DOHH2 (cell line): ENCODE data around the gene MAST1.

Experiments used
- H3F3A ChIP-seq: fragments of 200-600 bp; sonication (generic), shearing (Covaris generic); 2 replicates; pipeline ENCODE4 v1.6.0; 2016; ENCODE audit warnings: antibody characterized with exemption, mild to moderate bottlenecking; ENCODE audit not compliant: control insufficient read depth, insufficient read depth
- H3K27ac ChIP-seq: fragments of 200-600 bp; sonication (generic); 2 replicates; pipeline ENCODE4 v1.5.1; 2014; ENCODE audit warnings: low read depth, mild to moderate bottlenecking, low read length, moderate library complexity
- H3K27me3 ChIP-seq: fragments of 200-600 bp; sonication (generic); 2 replicates; pipeline ENCODE4 v1.6.1; 2014; ENCODE audit warnings: mild to moderate bottlenecking, low read length, mixed read lengths; ENCODE audit not compliant: control insufficient read depth
- H3K36me3 ChIP-seq: fragments of 200-600 bp; sonication (generic); 2 replicates; pipeline ENCODE4 v1.6.1; 2014; ENCODE audit warnings: mild to moderate bottlenecking, low read length, moderate library complexity, mixed read lengths; ENCODE audit not compliant: control insufficient read depth
- H3K4me1 ChIP-seq: fragments of 200-600 bp; sonication (generic); 2 replicates; pipeline ENCODE4 v1.6.1; 2014; ENCODE audit warnings: mild to moderate bottlenecking, low read length, mixed read lengths; ENCODE audit not compliant: control insufficient read depth
- H3K4me2 ChIP-seq: fragments of 200-600 bp; sonication (generic); 2 replicates; pipeline ENCODE4 v1.6.0; 2014; ENCODE audit warnings: mild to moderate bottlenecking, low read length, moderate library complexity
- H3K4me3 ChIP-seq: fragments of 200-600 bp; sonication (generic); 2 replicates; pipeline ENCODE4 v1.5.1; 2014; ENCODE audit warnings: mild to moderate bottlenecking, low read length, mixed read lengths
- H3K79me2 ChIP-seq: fragments of 200-600 bp; sonication (generic); 2 replicates; pipeline ENCODE4 v1.6.1; 2014; ENCODE audit warnings: mild to moderate bottlenecking, low read length, mixed read lengths; ENCODE audit not compliant: control insufficient read depth
- H3K9me2 ChIP-seq: fragments of 200-600 bp; sonication (generic); replicated peaks from 2 replicates; pipeline ENCODE4 v1.6.1; 2014; ENCODE audit warnings: mild to moderate bottlenecking, low read length, mixed read lengths; ENCODE audit not compliant: control insufficient read depth
- H3K9me3 ChIP-seq: fragments of 200-600 bp; sonication (generic); 2 replicates; pipeline ENCODE4 v1.6.1; 2014; ENCODE audit warnings: antibody characterized with exemption, low read length, mixed read lengths; ENCODE audit not compliant: control insufficient read depth, insufficient read depth
- H4K20me1 ChIP-seq: fragments of 200-600 bp; sonication (generic); 2 replicates; pipeline ENCODE4 v1.6.0; 2014; ENCODE audit warnings: low read depth, mild to moderate bottlenecking, antibody characterized with exemption, low read length, moderate library complexity; ENCODE audit not compliant: control insufficient read depth, insufficient read depth
- EZH2phosphoT487 ChIP-seq: fragments of 200-600 bp; sonication (generic); IDR thresholded peaks from 2 replicates; pipeline ENCODE4 v1.6.1; 2017; ENCODE audit warnings: borderline replicate concordance, mild to moderate bottlenecking, antibody characterized with exemption, low read length, moderate library complexity, mixed read lengths
- TF ChIP-seq, protein P1 (sequence below): fragments of 200-600 bp; sonication (generic); IDR thresholded peaks from one replicate; pipeline ENCODE4 v1.5.1; 2014; ENCODE audit warnings: antibody characterized with exemption, mild to moderate bottlenecking, low read depth, low read length; ENCODE audit not compliant: poor library complexity, severe bottlenecking

MAST1 gene

DNA sequence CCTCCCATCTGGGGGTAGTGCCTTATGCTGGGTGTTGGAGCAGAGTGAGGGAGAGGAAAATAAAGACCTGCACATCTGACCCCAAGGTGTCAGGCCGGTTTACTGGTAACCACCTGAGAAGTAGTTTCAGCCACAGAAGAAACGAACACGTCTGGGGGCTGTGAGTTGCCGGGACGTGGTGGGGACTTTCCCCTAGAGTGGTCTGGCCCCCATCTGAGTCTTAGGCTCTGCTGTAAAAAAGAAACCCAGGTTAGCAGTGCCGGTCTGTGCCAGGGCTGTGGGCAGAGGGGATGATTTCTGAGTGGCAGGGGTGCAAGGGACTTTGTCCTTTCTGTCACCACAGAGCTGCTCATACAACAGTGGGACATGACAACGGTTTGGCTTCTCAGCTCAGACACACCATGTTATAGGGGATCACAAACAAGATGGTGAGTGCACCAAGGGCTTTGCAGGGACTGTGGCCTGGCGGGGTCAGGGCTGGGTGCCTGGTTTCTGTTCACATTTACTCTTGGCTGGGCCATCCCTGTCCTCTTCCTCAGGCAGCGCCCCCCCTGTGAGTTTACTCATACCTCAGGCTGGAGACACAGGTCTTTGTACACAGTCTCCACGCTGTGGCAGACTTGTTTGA, 61.7 kb downstream of the MAST1 start:
- Histone ChIP-seq H3K27me3 (no peaks in the 10 kb centered on the region), H3F3A (no peaks in the 10 kb centered on the region), H3K9me3 (no peaks in the 10 kb centered on the region), H3K4me2 (no peak overlapping the region), H3K4me1 (no peaks in the 10 kb centered on the region), H3K27ac (no peak overlapping the region), H3K79me2 (no peaks in the 10 kb centered on the region), H3K4me3 (no peak overlapping the region), H3K9me2 (no peaks in the 10 kb centered on the region), H3K36me3 (peaks cover 24% of the 10 kb centered on the region), H4K20me1 (0 out of 2 replicates have a peak, but pooled peaks cover 2% of the 10 kb centered on the region)
- no peak for TF ChIP-seq EZH2phosphoT487
- TF ChIP-seq, protein P1, sequence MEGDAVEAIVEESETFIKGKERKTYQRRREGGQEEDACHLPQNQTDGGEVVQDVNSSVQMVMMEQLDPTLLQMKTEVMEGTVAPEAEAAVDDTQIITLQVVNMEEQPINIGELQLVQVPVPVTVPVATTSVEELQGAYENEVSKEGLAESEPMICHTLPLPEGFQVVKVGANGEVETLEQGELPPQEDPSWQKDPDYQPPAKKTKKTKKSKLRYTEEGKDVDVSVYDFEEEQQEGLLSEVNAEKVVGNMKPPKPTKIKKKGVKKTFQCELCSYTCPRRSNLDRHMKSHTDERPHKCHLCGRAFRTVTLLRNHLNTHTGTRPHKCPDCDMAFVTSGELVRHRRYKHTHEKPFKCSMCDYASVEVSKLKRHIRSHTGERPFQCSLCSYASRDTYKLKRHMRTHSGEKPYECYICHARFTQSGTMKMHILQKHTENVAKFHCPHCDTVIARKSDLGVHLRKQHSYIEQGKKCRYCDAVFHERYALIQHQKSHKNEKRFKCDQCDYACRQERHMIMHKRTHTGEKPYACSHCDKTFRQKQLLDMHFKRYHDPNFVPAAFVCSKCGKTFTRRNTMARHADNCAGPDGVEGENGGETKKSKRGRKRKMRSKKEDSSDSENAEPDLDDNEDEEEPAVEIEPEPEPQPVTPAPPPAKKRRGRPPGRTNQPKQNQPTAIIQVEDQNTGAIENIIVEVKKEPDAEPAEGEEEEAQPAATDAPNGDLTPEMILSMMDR, result no peak

DNA sequence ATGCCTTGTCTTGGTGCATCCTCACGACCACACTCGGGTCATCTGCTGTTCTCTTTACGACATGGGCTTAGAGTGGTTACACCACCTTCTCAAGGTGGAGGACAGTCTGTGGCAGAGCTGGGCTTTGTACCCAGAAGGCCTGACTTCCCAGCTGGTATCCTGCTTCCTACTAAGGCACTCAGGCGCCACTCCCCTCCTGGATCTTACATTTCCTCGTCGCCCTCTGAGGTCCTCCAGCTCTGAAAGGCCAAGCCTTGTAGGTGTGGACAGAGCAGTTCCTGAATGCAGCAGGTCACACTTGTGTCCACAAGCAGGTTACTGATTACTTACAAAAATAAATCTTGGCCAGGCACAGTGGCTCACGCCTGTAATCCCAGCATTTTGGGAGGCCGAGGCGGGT, 68.9 kb downstream of the MAST1 start:
- Histone ChIP-seq H3K27me3 (no peaks in the 10 kb centered on the region), H4K20me1 (0 out of 2 replicates have a peak, but pooled peaks cover 2% of the 10 kb centered on the region), H3K36me3 (no peaks in the 10 kb centered on the region), H3K79me2 (no peaks in the 10 kb centered on the region), H3K4me1 (no peaks in the 10 kb centered on the region), H3K4me2 (no peak overlapping the region), H3K9me3 (no peaks in the 10 kb centered on the region), H3F3A (no peaks in the 10 kb centered on the region), H3K9me2 (no peaks in the 10 kb centered on the region), H3K27ac (no peak overlapping the region), H3K4me3 (no peak overlapping the region)
- TF ChIP-seq, protein P1, result no peak
- no peak for TF ChIP-seq EZH2phosphoT487

DNA sequence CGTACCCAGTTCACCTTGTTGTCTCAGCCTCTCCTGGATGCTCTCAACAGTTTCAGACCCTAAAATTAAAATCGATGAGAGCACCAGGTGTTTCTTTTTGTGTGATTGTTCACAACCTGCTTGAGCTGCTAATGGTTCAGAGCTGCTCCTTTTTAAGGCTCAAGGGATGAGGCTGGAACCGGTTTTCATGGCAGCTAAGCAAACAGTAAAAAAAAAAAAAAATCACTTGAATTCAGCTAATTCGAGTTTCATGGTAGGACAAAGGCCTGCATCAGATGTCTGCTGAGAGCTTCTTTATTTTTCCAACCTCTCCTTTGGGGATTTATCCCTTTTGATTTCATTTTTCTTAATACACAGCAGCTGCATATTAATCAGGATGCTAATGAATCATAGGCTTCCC, 74.3 kb downstream of the MAST1 start:
- H3K36me3 ChIP-seq, result no peaks in the 10 kb centered on the region
- TF ChIP-seq EZH2phosphoT487, result no peak
- TF ChIP-seq, protein P1, result no peak
- no peaks in the 10 kb centered on the region for H3K4me1 ChIP-seq
- H4K20me1 ChIP-seq, result no peaks in the 10 kb centered on the region
- H3K4me3 ChIP-seq, result no peak overlapping the region
- no peaks in the 10 kb centered on the region for H3K9me3 ChIP-seq
- no peaks in the 10 kb centered on the region for H3K27me3 ChIP-seq
- H3K4me2 ChIP-seq, result no peak overlapping the region
- no peaks in the 10 kb centered on the region for H3K79me2 ChIP-seq
- H3K9me2 ChIP-seq, result no peaks in the 10 kb centered on the region
- no peaks in the 10 kb centered on the region for H3F3A ChIP-seq
- H3K27ac ChIP-seq, result no peak overlapping the region
